Activated CD4-positive, alpha-beta T cell treated with anti-CD3 and anti-CD28 coated beads, Interleukin-2, amount 50 U/mL, for 16 hours (primary cell): ENCODE results near the gene MTERF4.
A peak's percentile ranks its signal among the peaks of the same experiment; 100 is the strongest.

Source experiments
- DNase-seq: peaks from one replicate; pipeline ENCODE4 v3.0.0-alpha.2; 2020

Gene MTERF4

GRCh38 chr2:241068942-241069810, 32.9 kb downstream of the MTERF4 start:
- DNase-seq: no peak

GRCh38 chr2:241068136-241068941, 33.7 kb downstream of the MTERF4 start:
- DNase-seq: no peak

GRCh38 chr2:241067501-241068135, 34.5 kb downstream of the MTERF4 start:
- DNase-seq: no peak

GRCh38 chr2:241066893-241067341, 35.2 kb downstream of the MTERF4 start:
- no peak for DNase-seq

GRCh38 chr2:241066171-241066892, 35.8 kb downstream of the MTERF4 start:
- no peak for DNase-seq

- no peak for DNase-seq
These were observed 36.7 kb downstream of the MTERF4 start for GRCh38 chr2:241065355-241065803.

GRCh38 chr2:241064802-241065354, 37.2 kb downstream of the MTERF4 start:
- DNase-seq: no peak

GRCh38 chr2:241064008-241064801, 37.9 kb downstream of the MTERF4 start:
- DNase-seq: peak; percentile 42

- no peak for DNase-seq
These were observed 38.5 kb downstream of the MTERF4 start for GRCh38 chr2:241063587-241063986.

- no peak for DNase-seq
These were observed 39.0 kb downstream of the MTERF4 start for GRCh38 chr2:241063093-241063551.

GRCh38 chr2:241062389-241063092, 39.5 kb downstream of the MTERF4 start:
- DNase-seq: no peak

- no peak for DNase-seq
These were observed 40.8 kb downstream of the MTERF4 start for GRCh38 chr2:241061275-241061674.

- DNase-seq: no peak
These were observed 48.4 kb downstream of the MTERF4 start for GRCh38 chr2:241053576-241054251.

- DNase-seq: no peak
These were observed 49.3 kb downstream of the MTERF4 start for GRCh38 chr2:241052677-241053360.

GRCh38 chr2:241051578-241052487, 50.3 kb downstream of the MTERF4 start:
- no peak for DNase-seq

GRCh38 chr2:241050624-241051577, 51.2 kb downstream of the MTERF4 start:
- DNase-seq: no peak
